ENCODE results near the gene RNH1. TPM values are rescaled to one million over a fixed set of nuclear protein-coding genes. Genes with fewer than 3 reads are reported as not detected.

The RNH1 gene
- total RNA-seq, 1 experiment from 2014 or later = 59.0 TPM

DNA sequence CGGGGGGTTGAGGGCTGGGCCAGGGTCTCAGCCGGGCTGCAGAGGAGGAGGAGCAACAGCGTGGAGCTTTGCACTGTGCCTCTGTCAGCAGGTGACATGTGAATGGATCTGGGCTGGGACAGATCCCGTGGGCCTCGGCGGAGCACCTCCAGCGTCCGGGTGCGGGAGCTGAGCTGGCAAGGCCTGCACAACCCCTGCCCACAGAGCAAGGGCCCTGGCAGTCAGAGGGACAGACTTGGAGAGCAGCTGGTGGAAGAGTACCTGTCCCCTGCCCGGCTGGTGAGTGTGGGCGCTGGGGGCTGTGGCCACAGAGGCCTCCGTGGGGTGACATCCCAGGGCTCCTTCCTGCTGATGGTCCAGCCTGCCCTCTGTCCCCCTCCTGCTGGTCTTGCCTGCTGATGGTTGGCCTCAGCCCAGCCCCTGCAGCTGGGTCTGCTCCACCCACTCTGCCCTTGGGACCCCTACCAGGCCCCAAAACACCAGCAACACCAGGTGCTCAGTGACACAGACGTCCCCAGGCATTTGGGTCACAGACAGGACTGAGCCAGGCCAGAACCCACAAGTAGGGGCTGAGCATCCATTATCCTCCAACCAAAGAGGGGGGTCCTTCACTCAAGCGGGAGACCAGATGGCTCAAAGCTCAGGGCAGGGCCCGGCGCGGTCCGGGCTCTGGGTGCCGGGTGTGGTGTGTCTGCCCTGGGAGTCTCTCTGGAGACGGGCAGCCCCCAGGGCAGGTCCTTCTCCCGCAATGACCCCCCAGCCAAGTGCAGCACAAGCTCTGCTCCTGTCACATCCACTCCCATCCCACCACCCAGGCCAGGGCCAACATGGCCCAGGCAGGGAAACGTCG is 33.8 kb upstream of the RNH1 start:
- POLR2A ChIA-PET = no interaction called here
- TF ChIP-seq CREB1 (CRISPR knock-in tag; IDR thresholded peaks at IDR 0.05) (no peak), ZNF138 (CRISPR knock-in tag; conservative IDR thresholded peaks at IDR 0.05) (no peak), TCF7 (CRISPR knock-in tag; IDR thresholded peaks at IDR 0.05; ENCODE audit: low read depth) (no peak), MLX (CRISPR knock-in tag; IDR thresholded peaks at IDR 0.05) (no peak)
- TF ChIP-seq, protein P1, sequence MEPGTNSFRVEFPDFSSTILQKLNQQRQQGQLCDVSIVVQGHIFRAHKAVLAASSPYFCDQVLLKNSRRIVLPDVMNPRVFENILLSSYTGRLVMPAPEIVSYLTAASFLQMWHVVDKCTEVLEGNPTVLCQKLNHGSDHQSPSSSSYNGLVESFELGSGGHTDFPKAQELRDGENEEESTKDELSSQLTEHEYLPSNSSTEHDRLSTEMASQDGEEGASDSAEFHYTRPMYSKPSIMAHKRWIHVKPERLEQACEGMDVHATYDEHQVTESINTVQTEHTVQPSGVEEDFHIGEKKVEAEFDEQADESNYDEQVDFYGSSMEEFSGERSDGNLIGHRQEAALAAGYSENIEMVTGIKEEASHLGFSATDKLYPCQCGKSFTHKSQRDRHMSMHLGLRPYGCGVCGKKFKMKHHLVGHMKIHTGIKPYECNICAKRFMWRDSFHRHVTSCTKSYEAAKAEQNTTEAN (CRISPR knock-in tag; IDR thresholded peaks at IDR 0.05) = no peak
- TF ChIP-seq, protein P2, sequence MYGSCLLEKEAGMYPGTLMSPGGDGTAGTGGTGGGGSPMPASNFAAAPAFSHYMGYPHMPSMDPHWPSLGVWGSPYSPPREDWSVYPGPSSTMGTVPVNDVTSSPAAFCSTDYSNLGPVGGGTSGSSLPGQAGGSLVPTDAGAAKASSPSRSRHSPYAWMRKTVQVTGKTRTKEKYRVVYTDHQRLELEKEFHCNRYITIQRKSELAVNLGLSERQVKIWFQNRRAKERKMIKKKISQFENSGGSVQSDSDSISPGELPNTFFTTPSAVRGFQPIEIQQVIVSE (CRISPR knock-in tag; IDR thresholded peaks at IDR 0.05; ENCODE audit: borderline replicate concordance) = no peak
- peaks cover 22% of the 10 kb centered on the region for H3K27me3 Mint-ChIP-seq (ENCODE audit: low read depth)
- H3K4me1 Mint-ChIP-seq = no peaks in the 10 kb centered on the region
- DNase-seq (ENCODE audit: low spot score) (no peak), ATAC-seq (no peak)
- no peak overlapping the region for H3K4me3 Mint-ChIP-seq
- H3K9me3 Mint-ChIP-seq = no peaks in the 10 kb centered on the region
- no peak overlapping the region for H3K27ac Mint-ChIP-seq
- CTCF ChIA-PET = interaction anchor here (0.6 to 0.9 kb wide), 2 partner anchors 77 to 134 kb away, joined by 3 read pairs; no protein-coding TSS in a partner anchor
- H3K36me3 Mint-ChIP-seq = peaks cover 3% of the 10 kb centered on the region

- Mint-ChIP-seq H3K4me1 (no peaks in the 10 kb centered on the region), H3K4me3 (no peak overlapping the region), H3K36me3 (peaks cover 3% of the 10 kb centered on the region), H3K9me3 (no peaks in the 10 kb centered on the region), H3K27ac (no peak overlapping the region), H3K27me3 (ENCODE audit: low read depth) (peaks cover 22% of the 10 kb centered on the region)
- ATAC-seq (no peak), DNase-seq (ENCODE audit: low spot score) (no peak)
- CTCF ChIA-PET = interaction anchor here (0.6 to 0.9 kb wide), 2 partner anchors 76 to 133 kb away, joined by 3 read pairs; no protein-coding TSS in a partner anchor
- POLR2A ChIA-PET = no interaction called here
- TF ChIP-seq SMAD3 (CRISPR knock-in tag; IDR thresholded peaks at IDR 0.05; ENCODE audit: borderline replicate concordance) (no peak), AFF4 (CRISPR knock-in tag; IDR thresholded peaks at IDR 0.05; ENCODE audit: borderline replicate concordance) (no peak), ATF1 (CRISPR knock-in tag; IDR thresholded peaks at IDR 0.05) (no peak), EMX1 (CRISPR knock-in tag; IDR thresholded peaks at IDR 0.05) (no peak), USF1 (CRISPR knock-in tag; IDR thresholded peaks at IDR 0.05) (no peak), ZNF416 (CRISPR knock-in tag; IDR thresholded peaks at IDR 0.05) (no peak), KAT7 (CRISPR knock-in tag; IDR thresholded peaks at IDR 0.05; ENCODE audit: borderline replicate concordance) (no peak), FOXJ3 (CRISPR knock-in tag; IDR thresholded peaks at IDR 0.05; ENCODE audit: borderline replicate concordance) (no peak), ZNF423 (CRISPR knock-in tag; IDR thresholded peaks at IDR 0.05) (no peak), IRF2 (CRISPR knock-in tag; IDR thresholded peaks at IDR 0.05; ENCODE audit: borderline replicate concordance, low read depth) (no peak)
- TF ChIP-seq, protein P2 (CRISPR knock-in tag; IDR thresholded peaks at IDR 0.05; ENCODE audit: borderline replicate concordance) = no peak
- TF ChIP-seq, protein P3, sequence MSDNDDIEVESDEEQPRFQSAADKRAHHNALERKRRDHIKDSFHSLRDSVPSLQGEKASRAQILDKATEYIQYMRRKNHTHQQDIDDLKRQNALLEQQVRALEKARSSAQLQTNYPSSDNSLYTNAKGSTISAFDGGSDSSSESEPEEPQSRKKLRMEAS (CRISPR knock-in tag; IDR thresholded peaks at IDR 0.05) = no peak
- TF ChIP-seq, protein P4, sequence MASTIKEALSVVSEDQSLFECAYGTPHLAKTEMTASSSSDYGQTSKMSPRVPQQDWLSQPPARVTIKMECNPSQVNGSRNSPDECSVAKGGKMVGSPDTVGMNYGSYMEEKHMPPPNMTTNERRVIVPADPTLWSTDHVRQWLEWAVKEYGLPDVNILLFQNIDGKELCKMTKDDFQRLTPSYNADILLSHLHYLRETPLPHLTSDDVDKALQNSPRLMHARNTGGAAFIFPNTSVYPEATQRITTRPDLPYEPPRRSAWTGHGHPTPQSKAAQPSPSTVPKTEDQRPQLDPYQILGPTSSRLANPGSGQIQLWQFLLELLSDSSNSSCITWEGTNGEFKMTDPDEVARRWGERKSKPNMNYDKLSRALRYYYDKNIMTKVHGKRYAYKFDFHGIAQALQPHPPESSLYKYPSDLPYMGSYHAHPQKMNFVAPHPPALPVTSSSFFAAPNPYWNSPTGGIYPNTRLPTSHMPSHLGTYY (CRISPR knock-in tag; IDR thresholded peaks at IDR 0.05) = no peak
- TF ChIP-seq, protein P5, sequence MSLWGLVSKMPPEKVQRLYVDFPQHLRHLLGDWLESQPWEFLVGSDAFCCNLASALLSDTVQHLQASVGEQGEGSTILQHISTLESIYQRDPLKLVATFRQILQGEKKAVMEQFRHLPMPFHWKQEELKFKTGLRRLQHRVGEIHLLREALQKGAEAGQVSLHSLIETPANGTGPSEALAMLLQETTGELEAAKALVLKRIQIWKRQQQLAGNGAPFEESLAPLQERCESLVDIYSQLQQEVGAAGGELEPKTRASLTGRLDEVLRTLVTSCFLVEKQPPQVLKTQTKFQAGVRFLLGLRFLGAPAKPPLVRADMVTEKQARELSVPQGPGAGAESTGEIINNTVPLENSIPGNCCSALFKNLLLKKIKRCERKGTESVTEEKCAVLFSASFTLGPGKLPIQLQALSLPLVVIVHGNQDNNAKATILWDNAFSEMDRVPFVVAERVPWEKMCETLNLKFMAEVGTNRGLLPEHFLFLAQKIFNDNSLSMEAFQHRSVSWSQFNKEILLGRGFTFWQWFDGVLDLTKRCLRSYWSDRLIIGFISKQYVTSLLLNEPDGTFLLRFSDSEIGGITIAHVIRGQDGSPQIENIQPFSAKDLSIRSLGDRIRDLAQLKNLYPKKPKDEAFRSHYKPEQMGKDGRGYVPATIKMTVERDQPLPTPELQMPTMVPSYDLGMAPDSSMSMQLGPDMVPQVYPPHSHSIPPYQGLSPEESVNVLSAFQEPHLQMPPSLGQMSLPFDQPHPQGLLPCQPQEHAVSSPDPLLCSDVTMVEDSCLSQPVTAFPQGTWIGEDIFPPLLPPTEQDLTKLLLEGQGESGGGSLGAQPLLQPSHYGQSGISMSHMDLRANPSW (CRISPR knock-in tag; conservative IDR thresholded peaks at IDR 0.05; ENCODE audit: low read depth) = no peak
These were observed 33.0 kb upstream of the RNH1 start for GRCh38 chr11:539971-540481.
